Osteocyte (in vitro differentiated cells): ENCODE results near the gene ARHGEF11. TPM values are rescaled to one million over a fixed set of nuclear protein-coding genes. Genes with fewer than 3 reads are reported as not detected.
A peak's percentile ranks its signal among the peaks of the same experiment; 100 is the strongest.

ENCODE experiments used
- DNase-seq: peaks from one replicate; pipeline ENCODE4 v3.0.0; 2021; ENCODE audit warnings: mixed read lengths; ENCODE audit not compliant: unreplicated experiment; ENCODE audit errors: extremely low spot score
- H3K27ac Mint-ChIP-seq: one replicate; pipeline ENCODE4 v1.8.0; 2021; ENCODE audit warnings: mild to moderate bottlenecking, mixed read lengths; ENCODE audit not compliant: unreplicated experiment
- H3K27me3 Mint-ChIP-seq: one replicate; pipeline ENCODE4 v1.8.0; 2021; ENCODE audit warnings: mixed read lengths; ENCODE audit not compliant: unreplicated experiment
- H3K36me3 Mint-ChIP-seq: one replicate; pipeline ENCODE4 v1.8.0; 2021; ENCODE audit warnings: mixed read lengths; ENCODE audit not compliant: unreplicated experiment
- H3K4me1 Mint-ChIP-seq: one replicate; pipeline ENCODE4 v1.8.0; 2021; ENCODE audit warnings: mixed read lengths; ENCODE audit not compliant: unreplicated experiment
- H3K4me3 Mint-ChIP-seq: one replicate; pipeline ENCODE4 v1.8.0; 2021; ENCODE audit warnings: mild to moderate bottlenecking, moderate library complexity, mixed read lengths; ENCODE audit not compliant: unreplicated experiment
- H3K9me3 Mint-ChIP-seq: one replicate; pipeline ENCODE4 v1.8.0; 2021; ENCODE audit warnings: mixed read lengths; ENCODE audit not compliant: unreplicated experiment
- total RNA-seq: library from RNA; stranded (reverse); gene quantifications from 2 replicates; pipeline ENCODE4 v1.2.1, GENCODE V29; 2021
- TF ChIP-seq, protein P1 (sequence below): fragments of 200-600 bp; sonication (generic); IDR thresholded peaks from 2 replicates; pipeline ENCODE4 v1.5.0; 2021; ENCODE audit warnings: antibody characterized with exemption, mild to moderate bottlenecking, moderate library complexity

ARHGEF11 gene
- total RNA-seq, 1 donor from 2014 or later = 42.2 TPM

DNA sequence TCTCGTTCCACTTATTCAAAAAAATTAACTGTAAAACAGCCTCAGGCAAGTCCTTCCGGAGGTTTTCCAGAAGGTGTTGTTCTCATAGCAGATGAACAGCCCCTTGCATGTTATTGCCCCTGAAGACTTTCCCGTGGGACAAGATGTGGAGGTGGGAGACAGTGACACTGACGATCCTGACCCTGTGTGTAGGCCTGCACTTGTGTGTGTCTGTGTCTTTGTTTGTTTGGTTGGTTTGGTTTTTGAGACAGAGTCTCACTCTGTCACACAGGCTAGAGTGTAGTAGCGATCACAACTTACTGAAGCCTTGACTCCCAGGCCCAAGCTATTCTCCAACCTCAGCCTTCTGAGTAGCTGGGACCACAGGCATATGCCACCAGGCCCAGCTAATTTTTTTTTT, 41.5 kb upstream of the ARHGEF11 start:
- no peaks in the 10 kb centered on the region for H3K36me3 Mint-ChIP-seq
- peak; percentile 36 for DNase-seq
- no peak overlapping the region for H3K27ac Mint-ChIP-seq
- TF ChIP-seq, protein P1, sequence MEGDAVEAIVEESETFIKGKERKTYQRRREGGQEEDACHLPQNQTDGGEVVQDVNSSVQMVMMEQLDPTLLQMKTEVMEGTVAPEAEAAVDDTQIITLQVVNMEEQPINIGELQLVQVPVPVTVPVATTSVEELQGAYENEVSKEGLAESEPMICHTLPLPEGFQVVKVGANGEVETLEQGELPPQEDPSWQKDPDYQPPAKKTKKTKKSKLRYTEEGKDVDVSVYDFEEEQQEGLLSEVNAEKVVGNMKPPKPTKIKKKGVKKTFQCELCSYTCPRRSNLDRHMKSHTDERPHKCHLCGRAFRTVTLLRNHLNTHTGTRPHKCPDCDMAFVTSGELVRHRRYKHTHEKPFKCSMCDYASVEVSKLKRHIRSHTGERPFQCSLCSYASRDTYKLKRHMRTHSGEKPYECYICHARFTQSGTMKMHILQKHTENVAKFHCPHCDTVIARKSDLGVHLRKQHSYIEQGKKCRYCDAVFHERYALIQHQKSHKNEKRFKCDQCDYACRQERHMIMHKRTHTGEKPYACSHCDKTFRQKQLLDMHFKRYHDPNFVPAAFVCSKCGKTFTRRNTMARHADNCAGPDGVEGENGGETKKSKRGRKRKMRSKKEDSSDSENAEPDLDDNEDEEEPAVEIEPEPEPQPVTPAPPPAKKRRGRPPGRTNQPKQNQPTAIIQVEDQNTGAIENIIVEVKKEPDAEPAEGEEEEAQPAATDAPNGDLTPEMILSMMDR = no peak
- H3K4me1 Mint-ChIP-seq = peaks cover 8% of the 10 kb centered on the region
- no peak overlapping the region for H3K4me3 Mint-ChIP-seq
- no peaks in the 10 kb centered on the region for H3K9me3 Mint-ChIP-seq
- H3K27me3 Mint-ChIP-seq = peaks cover 19% of the 10 kb centered on the region

DNA sequence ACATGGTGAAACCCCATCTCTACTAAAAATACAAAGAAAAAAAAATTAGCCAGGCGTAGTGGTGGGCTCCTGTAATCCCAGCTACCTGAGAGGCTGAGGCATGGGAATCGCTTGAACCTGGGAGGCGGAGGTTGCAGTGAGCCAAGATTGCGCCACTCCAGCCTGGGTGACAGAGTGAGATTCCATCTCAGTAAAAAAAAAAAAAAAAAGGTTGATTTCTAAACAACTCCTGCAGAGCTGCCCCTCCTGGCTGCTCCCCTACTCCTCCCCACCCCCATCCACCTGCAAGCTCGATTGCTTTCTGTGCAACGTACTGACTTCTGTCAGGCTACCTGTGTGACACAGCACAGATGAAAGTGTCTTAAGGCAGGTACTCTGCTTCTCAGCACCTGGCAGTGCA, 40.8 kb upstream of the ARHGEF11 start:
- H3K4me1 Mint-ChIP-seq = peaks cover 8% of the 10 kb centered on the region
- no peaks in the 10 kb centered on the region for H3K36me3 Mint-ChIP-seq
- peaks cover 19% of the 10 kb centered on the region for H3K27me3 Mint-ChIP-seq
- H3K4me3 Mint-ChIP-seq = no peak overlapping the region
- no peak overlapping the region for H3K27ac Mint-ChIP-seq
- TF ChIP-seq, protein P1 = no peak
- peak; percentile 30 for DNase-seq
- no peaks in the 10 kb centered on the region for H3K9me3 Mint-ChIP-seq

DNA sequence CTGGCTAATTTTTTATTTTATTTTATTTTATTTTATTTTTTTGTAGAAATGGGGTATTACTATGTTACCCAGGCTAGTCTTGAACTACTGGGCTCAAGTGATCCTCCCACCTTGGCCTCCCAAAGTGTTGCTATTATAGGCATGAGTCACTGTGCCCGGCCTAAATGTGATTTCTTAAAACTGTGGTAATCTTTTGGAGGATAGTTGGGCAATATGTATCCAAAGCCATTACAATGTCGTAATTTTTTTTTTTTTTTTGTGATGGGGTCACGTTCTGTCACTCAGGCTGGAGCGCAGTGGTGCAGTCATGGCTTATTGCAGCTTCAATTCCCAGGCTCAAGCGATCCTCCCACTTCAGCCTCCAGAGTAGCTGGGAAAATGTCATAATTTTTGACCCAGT, 39.9 kb upstream of the ARHGEF11 start:
- Mint-ChIP-seq H3K4me1 (peaks cover 6% of the 10 kb centered on the region), H3K9me3 (no peaks in the 10 kb centered on the region), H3K27ac (no peak overlapping the region), H3K4me3 (no peak overlapping the region), H3K27me3 (peaks cover 19% of the 10 kb centered on the region), H3K36me3 (no peaks in the 10 kb centered on the region)
- DNase-seq = no peak
- TF ChIP-seq, protein P1 = no peak

DNA sequence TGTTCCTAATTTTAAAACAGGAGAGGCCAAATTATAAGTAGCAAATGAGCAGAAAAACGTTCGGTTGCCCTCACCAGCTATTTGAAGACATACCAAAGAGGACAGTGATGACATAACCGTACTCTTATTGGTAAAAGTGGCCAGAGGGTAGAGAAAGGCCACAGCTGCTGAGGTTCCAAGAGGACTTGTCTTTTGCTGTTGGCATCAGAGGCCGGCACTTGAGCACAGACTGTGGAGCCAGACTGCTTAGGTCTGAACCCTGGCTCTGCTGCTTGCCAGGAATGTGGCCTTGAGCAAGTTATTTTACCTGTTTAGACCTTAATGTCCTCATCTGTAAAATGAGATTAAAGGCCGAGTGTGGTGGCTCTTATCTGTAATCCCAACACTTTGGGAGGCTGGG, 39.2 kb upstream of the ARHGEF11 start:
- no peak overlapping the region for H3K4me3 Mint-ChIP-seq
- peaks cover 17% of the 10 kb centered on the region for H3K27me3 Mint-ChIP-seq
- no peak overlapping the region for H3K27ac Mint-ChIP-seq
- DNase-seq = no peak
- H3K4me1 Mint-ChIP-seq = no peaks in the 10 kb centered on the region
- TF ChIP-seq, protein P1 = no peak
- H3K9me3 Mint-ChIP-seq = no peaks in the 10 kb centered on the region
- H3K36me3 Mint-ChIP-seq = no peaks in the 10 kb centered on the region

DNA sequence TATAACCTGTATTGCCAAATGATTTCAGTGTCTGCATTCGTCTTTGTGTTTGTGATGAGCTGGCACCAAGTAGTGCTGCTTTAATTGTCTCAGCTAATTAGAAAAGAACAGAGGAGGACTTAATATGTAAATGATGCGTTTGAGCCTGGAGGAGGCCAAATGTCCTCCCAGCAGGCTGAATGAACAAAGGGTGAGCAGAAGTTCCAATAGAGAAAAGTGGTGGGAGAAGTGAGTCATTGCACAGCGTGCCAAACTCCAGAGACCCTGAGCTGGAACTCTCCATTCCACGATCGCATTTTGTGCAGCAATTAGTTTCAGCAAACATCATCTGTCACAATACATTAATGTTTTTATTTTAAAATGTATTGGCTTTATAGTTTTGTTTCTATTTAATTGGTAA, 36.2 kb upstream of the ARHGEF11 start:
- H3K27ac Mint-ChIP-seq = no peak overlapping the region
- H3K27me3 Mint-ChIP-seq = peaks cover 27% of the 10 kb centered on the region
- no peaks in the 10 kb centered on the region for H3K9me3 Mint-ChIP-seq
- H3K4me3 Mint-ChIP-seq = no peak overlapping the region
- no peaks in the 10 kb centered on the region for H3K36me3 Mint-ChIP-seq
- no peaks in the 10 kb centered on the region for H3K4me1 Mint-ChIP-seq
- TF ChIP-seq, protein P1 = no peak
- peak; percentile 54 for DNase-seq
